ENCODE measurements around the gene SGCA. TPM values are rescaled to one million over a fixed set of nuclear protein-coding genes. Genes with fewer than 3 reads are reported as not detected.

The SGCA gene
- total and polyA plus RNA-seq, 2 of the 8 experiments (the other 6 are each of a cell fraction or from before 2014, with no cell fraction given), result 0.12 TPM; not detected in 1

DNA sequence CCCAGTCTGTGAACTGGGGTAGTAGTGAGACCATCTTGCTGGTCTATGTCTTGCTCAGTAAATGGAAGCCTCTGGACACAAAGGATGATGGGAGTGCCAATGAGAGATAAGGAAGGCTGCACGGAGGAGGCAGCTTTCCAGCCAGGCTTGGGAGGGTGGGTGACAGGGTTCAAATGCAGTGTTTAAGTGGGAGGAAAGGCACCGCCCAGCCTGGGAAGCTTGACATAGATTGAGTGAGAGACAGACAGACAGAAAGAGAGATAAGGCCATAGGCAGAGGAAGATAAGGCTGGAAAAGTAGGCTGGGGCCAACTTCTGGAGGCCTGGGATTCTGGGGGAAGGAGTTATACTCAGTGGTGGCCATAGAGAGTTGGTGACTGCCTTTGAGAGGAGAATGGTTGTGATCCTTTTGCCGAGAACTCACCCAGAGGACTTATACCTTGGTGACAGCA is 42.8 kb downstream of the SGCA start (continued):
- TF ChIP-seq RAD21 (IDR thresholded peaks at IDR 0.05 in 1 of 2, conservative IDR thresholded peaks at IDR 0.05 in 1 of 2; ENCODE audit: low read depth in 2 of 2, low read length in 2 of 2) (no peak), SUZ12 (IDR thresholded peaks at IDR 0.05; ENCODE audit: low read length) (no peak), GTF2F1 (IDR thresholded peaks at IDR 0.05; ENCODE audit: borderline replicate concordance, low read depth, low read length) (no peak), FOSL1 (IDR thresholded peaks at IDR 0.05; ENCODE audit: insufficient read depth, low read depth, low read length) (no peak), TCF12 (IDR thresholded peaks at IDR 0.05; ENCODE audit: low read depth, low read length) (no peak), RFX5 (IDR thresholded peaks at IDR 0.05; ENCODE audit: borderline replicate concordance, low read depth, low read length) (no peak), RBBP5 (IDR thresholded peaks at IDR 0.05; ENCODE audit: borderline replicate concordance, low read depth, low read length) (no peak), CHD2 (IDR thresholded peaks at IDR 0.05; ENCODE audit: low read length) (no peak), CEBPB (IDR thresholded peaks at IDR 0.05; ENCODE audit: low read depth, low read length) (no peak), SIRT6 (IDR thresholded peaks at IDR 0.05; ENCODE audit: low read length) (no peak), RXRA (IDR thresholded peaks at IDR 0.05; ENCODE audit: insufficient read depth, low read depth, low read length) (no peak)
- TF ChIP-seq, protein P1, sequence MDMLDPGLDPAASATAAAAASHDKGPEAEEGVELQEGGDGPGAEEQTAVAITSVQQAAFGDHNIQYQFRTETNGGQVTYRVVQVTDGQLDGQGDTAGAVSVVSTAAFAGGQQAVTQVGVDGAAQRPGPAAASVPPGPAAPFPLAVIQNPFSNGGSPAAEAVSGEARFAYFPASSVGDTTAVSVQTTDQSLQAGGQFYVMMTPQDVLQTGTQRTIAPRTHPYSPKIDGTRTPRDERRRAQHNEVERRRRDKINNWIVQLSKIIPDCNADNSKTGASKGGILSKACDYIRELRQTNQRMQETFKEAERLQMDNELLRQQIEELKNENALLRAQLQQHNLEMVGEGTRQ (IDR thresholded peaks at IDR 0.05; ENCODE audit: low read length), result no peak
